Fibroblast of the aortic adventitia (primary cell): ENCODE results near the gene HMGA1. TPM values are rescaled to one million over a fixed set of nuclear protein-coding genes. Genes with fewer than 3 reads are reported as not detected.

ENCODE experiments used
- DNase-seq: peaks from one replicate; pipeline ENCODE4 v3.0.0-alpha.2; 2010; ENCODE audit warnings: low read depth
- H3K4me3 ChIP-seq: 2 replicates; pipeline ENCODE4 v1.5.1; 2011; ENCODE audit warnings: low read depth, mild to moderate bottlenecking, control low read depth, low read length, moderate library complexity
- total RNA-seq: library from RNA; depleted of rRNA; stranded (reverse); fragments of >200 nt; gene quantifications from 2 replicates; pipeline ENCODE4 v1.2.3, GENCODE V29; 2012; ENCODE audit warnings: low replicate concordance
- TF ChIP-seq, protein P1 (sequence below): IDR thresholded peaks from 2 replicates; pipeline ENCODE4 v1.5.1; 2011; ENCODE audit warnings: mild to moderate bottlenecking, low read length, control low read depth, inconsistent platforms; ENCODE audit not compliant: insufficient read depth

The HMGA1 gene
- total RNA-seq, 1 donor = 635 TPM

DNA sequence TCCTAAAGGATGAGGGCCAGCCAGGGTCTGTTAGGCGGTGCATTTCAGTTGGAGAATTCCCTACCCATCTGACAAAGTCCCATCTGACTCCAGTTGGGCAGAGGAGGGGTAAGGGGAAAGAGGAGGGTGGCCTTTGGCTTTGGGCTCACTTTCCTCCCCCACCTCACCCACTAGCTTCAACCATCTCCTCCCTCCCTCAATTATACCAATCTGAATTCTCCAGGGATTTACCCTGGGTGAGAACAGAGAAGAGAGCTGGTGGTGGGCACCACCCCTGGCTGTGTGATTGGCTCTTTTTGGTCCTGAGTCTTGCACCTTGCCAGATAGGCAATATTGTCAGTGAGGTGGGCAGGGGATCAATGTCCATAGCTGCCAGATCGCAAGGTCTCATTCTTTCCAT is 3.2 kb downstream of the HMGA1 start:
- DNase-seq = no peak
- TF ChIP-seq, protein P1, sequence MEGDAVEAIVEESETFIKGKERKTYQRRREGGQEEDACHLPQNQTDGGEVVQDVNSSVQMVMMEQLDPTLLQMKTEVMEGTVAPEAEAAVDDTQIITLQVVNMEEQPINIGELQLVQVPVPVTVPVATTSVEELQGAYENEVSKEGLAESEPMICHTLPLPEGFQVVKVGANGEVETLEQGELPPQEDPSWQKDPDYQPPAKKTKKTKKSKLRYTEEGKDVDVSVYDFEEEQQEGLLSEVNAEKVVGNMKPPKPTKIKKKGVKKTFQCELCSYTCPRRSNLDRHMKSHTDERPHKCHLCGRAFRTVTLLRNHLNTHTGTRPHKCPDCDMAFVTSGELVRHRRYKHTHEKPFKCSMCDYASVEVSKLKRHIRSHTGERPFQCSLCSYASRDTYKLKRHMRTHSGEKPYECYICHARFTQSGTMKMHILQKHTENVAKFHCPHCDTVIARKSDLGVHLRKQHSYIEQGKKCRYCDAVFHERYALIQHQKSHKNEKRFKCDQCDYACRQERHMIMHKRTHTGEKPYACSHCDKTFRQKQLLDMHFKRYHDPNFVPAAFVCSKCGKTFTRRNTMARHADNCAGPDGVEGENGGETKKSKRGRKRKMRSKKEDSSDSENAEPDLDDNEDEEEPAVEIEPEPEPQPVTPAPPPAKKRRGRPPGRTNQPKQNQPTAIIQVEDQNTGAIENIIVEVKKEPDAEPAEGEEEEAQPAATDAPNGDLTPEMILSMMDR = no peak
- no peak overlapping the region for H3K4me3 ChIP-seq

DNA sequence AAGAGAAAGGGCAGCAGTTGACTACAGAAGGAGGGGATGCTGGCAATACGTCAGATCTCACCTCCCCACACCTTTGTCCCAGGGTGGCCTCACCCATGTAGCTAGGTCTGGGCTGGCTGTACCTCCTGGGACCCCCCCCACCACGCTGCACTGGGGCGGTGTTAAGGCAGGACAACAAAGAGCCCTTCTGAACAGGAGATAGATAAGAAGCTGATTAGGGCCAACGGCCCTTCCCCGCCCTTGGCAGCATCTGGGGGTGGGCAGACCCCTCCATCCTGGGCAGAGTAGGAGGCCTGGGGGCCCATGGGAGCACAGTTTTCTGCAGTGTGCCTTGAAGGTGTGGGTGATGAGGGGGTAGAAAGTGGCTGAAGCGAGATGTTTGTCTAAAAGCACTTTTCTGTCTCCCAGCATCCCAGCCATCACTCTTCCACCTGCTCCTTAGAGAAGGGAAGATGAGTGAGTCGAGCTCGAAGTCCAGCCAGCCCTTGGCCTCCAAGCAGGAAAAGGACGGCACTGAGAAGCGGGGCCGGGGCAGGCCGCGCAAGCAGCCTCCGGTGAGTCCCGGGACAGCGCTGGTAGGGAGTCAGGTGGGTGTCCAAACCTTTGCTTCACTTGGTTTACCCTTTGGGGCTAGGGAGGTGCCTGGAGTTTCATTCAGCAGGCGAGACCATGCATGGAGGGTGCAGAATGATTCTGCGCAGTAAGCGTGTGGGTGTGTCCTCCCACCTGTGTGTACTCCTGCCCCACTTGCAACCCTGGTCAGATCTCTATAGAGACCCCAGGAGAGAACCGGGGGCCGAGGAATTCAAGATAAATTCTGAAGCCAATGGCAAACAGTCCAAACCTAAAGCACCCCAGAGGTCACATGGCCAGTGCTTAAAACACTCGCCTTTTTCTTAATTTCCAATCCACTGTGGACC is 3.9 kb downstream of the HMGA1 start:
- no peak overlapping the region for H3K4me3 ChIP-seq
- TF ChIP-seq, protein P1 = no peak
- no peak for DNase-seq

DNA sequence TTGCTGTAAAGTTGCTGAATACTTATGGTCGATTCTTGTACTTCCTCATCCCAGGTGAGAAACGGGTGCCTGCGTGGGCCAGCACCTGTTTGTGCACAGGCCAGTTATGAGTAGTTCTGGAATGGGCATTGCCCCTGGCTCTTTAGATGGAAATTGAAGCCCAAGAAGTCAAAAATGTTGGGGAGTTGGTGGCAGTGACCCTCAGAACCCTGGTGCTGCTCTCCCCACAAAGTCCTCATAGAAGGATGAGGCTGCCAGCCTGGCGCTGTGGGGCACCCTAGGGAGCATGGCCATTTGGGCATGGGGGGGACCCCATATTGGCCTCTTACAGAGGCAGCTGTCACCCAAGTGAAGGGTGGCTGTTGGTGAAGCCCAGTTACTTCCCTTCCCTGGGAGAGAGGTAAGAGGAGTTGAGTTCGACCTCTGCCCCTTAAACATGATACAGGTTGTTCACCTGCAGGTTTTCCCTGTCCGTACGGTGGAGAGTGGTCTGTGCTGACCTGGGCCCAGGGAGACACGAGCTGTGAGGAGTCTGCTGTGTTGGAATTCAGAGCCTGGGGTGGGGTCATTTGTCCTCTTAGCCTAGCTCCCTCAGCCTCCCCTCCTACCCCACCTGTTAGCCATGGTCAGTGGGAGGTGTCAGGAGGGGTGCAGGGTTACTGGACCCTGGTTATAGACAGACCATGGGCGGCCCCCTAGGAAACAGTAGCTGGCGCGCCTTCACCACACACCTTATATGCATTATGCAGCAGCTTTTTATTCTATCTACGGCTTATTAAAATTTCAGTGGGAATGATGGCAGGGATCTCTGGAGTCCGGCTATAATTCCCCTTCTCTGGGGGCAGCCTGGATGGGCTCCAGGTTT is 4.9 kb downstream of the HMGA1 start:
- no peak overlapping the region for H3K4me3 ChIP-seq
- no peak for DNase-seq
- TF ChIP-seq, protein P1 = no peak

DNA sequence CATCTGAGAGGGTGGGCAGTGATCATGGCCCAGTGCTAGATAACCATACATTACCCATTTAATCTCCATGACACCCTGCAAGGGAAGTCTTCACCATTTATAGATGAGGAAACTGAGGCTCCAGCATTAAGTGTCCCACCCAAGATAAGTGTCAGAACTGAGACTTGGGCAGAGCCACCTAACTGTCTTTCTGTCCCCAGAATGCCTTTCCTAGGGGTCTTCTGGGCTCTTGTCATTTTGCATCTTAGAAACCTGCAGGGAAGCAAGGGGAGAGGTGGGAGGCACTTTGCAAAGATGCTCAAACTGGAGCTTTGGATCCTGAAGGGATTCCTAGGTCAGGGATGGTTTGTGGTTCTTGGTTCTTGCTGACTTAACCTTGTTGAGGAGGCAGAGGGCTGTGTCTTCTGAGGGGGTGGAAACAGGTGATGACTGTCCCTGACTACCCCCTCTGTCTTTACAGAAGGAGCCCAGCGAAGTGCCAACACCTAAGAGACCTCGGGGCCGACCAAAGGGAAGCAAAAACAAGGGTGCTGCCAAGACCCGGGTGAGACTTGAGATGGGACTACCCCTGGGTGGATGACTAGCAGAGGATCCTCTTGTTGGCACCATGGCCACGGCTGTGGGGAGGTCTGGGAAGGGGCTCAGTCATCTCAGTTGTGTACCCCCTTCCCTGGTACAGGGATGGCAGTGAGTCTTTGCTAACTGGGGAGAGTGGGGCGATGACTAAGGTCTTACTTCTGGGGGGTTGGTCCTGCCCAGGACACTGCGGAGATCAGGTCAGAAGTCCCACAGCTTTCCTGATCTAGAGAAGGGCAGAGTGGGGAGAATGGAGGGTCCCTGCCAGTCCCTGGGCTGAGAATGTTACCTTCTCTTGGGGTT is 5.8 kb downstream of the HMGA1 start:
- no peak overlapping the region for H3K4me3 ChIP-seq
- no peak for DNase-seq
- TF ChIP-seq, protein P1 = no peak

DNA sequence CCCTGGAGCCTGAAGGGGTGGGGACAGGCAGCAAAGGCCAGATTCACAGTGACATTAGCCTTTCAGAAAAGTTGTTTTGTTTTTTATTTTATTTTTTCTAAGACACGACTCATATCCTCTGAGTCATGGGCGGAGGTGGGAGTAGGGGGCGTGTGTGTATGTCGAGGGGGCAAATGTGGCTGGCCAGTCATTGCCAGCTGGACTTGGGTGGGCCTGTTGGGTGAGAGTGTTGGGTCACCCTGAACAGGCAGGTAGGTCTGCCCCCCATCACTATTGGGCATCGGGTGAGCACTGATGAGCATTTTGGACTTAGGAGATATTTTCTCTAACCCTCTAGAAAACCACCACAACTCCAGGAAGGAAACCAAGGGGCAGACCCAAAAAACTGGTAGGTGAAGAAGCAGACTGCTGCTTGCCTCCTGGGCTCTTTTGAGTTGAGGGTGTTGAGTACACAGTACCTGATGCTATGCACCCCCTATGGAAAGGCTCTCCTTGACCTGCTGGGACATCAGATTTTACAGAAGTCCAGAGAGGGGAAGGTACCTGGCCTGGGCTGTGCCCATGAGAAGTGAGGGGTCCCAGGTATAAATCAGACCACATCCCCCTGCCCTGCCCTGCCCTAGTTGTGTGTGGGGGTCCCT is 6.6 kb downstream of the HMGA1 start:
- no peak overlapping the region for H3K4me3 ChIP-seq
- DNase-seq = peak; percentile 28
- TF ChIP-seq, protein P1 = no peak
